Fibroblast of villous mesenchyme (primary cell): ENCODE measurements around the gene MARCKS. TPM values are rescaled to one million over a fixed set of nuclear protein-coding genes. Genes with fewer than 3 reads are reported as not detected.

Source experiments
- DNase-seq: peaks from one replicate; pipeline ENCODE4 v3.0.0-alpha.2; 2010; ENCODE audit warnings: low read depth
- H3K4me3 ChIP-seq: 2 replicates; pipeline ENCODE4 v1.5.1; 2011; ENCODE audit warnings: low read depth, mild to moderate bottlenecking, low read length
- total RNA-seq: library from RNA; depleted of rRNA; stranded (reverse); fragments of >200 nt; gene quantifications from 2 replicates; pipeline ENCODE4 v1.2.3, GENCODE V29; 2012
- TF ChIP-seq, protein P1 (sequence below): IDR thresholded peaks from 2 replicates; pipeline ENCODE4 v1.5.1; 2012; ENCODE audit warnings: low read depth, mild to moderate bottlenecking, low read length; ENCODE audit not compliant: insufficient read depth

Gene MARCKS
- total RNA-seq, 1 donor = 263 TPM

DNA sequence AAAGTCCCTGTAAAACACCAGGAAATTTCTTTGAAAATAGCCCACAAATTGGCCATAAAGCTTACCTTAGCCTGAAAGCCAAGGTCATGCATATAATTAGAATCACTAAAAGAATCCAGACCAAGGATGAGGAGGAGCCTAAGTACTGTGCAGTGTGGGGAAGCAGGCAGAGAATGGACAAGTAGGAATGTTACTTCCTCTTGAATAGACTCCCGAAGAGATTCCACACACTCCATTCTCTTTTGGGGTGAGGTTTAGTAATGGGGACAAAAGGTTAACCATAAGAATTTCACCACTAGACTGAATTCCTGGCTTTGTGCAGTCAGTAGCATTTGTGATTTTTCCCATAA lies 27.5 kb upstream of the MARCKS start:
- H3K4me3 ChIP-seq = no peak overlapping the region
- TF ChIP-seq, protein P1, sequence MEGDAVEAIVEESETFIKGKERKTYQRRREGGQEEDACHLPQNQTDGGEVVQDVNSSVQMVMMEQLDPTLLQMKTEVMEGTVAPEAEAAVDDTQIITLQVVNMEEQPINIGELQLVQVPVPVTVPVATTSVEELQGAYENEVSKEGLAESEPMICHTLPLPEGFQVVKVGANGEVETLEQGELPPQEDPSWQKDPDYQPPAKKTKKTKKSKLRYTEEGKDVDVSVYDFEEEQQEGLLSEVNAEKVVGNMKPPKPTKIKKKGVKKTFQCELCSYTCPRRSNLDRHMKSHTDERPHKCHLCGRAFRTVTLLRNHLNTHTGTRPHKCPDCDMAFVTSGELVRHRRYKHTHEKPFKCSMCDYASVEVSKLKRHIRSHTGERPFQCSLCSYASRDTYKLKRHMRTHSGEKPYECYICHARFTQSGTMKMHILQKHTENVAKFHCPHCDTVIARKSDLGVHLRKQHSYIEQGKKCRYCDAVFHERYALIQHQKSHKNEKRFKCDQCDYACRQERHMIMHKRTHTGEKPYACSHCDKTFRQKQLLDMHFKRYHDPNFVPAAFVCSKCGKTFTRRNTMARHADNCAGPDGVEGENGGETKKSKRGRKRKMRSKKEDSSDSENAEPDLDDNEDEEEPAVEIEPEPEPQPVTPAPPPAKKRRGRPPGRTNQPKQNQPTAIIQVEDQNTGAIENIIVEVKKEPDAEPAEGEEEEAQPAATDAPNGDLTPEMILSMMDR = no peak
- DNase-seq = peak; percentile 38

DNA sequence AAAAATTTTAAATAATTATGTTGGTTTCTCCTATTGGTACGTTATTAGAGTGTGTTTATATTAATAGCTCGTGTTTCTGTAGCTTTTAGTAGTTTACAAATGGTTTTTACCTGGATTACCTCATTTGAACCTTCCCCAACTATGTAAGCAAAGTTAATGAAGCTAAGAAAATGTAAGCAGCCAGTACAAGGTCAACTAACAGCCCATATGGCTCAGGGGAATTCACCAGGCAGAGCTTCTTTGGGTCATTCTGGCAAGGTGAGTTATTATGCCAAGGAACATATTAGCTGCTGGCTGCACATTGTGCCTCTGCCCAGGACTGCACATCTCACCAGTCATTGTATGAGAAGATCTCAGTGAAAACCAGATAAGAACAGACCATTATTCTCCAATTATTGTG lies 27.0 kb upstream of the MARCKS start:
- DNase-seq = no peak
- TF ChIP-seq, protein P1 = no peak
- H3K4me3 ChIP-seq = no peak overlapping the region

DNA sequence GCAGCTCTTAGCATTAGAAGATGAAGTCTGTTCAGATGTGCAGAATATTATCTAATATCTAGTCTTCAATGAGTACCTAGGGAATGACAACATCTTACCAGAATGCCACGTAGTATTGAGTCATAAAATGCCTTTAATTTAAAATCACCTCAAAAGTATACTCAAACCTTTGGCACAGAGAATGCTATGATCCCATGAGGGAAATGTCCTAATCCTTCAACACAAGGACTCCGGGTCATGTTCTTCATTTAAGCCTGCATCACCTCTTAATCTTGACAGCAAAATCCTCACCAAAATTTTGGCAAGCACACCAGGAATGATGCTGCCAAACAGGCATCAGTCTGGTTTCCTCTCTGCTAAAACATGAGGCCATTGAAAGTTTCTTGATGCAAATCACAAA lies 23.6 kb upstream of the MARCKS start:
- peak; percentile 53 for DNase-seq

DNA sequence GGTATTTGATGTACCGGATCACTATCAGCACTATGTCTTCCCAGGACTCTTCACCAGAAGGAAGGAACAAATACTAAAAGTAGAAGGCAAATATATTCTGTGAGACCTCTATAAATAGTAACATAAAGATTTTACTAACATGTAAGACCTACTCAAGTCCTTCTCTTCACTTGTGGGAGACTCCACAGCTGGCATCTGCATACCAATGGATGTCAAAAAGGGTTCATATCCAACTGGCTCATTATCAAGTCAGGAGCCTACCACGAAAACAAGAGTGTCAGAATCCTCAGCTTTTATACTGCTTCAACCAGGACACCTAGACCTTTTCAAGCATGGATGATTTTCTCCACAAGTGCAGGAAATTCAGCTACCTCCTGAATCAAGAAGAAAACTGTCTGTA lies 20.0 kb upstream of the MARCKS start:
- no peak overlapping the region for H3K4me3 ChIP-seq
- TF ChIP-seq, protein P1 = no peak
- no peak for DNase-seq

More for the DNA sequence above, 23.6 kb upstream of the MARCKS start:
- TF ChIP-seq, protein P1 = no peak
- H3K4me3 ChIP-seq = no peak overlapping the region

DNA sequence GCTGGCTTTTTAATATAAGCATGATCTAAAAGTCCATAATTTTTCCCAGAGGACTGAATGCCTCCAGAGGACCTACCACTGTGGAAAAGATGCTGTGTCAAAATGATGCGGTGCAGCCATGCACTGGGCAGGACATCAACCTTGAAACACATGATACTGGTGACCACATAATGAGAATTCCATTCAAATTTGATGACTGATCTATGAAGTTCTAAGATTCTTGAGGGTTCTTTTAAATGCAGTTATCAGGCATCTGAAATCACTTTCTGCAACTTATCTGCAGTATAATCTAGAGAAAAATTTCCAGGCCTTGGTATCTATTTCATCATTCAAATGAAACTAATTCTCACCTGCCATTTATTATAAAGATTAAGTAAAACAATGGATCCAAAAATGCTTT lies 15.0 kb upstream of the MARCKS start:
- TF ChIP-seq, protein P1 = no peak
- H3K4me3 ChIP-seq = no peak overlapping the region
- peak; percentile 28 for DNase-seq

DNA sequence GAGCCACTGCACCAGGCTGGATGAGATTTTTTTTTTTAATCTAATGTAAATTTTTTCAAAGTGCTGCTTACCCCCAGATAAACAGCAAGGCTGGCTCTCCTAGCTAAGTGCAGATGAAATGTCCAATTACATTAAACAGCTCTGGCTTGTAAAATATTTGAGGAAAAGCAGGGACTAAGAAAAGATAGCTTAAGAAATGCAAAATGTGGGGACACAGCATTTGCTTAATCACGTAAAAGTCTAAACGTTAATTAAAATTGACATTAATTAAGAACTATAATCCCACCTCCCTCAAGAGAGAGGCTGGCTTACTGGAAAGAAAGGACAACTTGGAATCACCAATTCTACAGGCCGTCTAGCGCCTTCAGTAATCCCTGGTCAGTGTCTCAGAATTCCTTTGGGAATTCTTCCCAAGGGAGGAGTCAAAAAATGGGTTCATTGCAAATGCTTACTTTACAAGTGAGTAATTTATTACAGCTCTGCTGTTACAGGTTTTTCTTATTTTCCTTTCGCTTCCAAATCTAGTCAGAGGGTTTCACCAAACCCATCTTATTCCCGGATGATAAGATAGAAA lies 13.6 kb upstream of the MARCKS start:
- TF ChIP-seq, protein P1 = no peak
- no peak overlapping the region for H3K4me3 ChIP-seq
- peak; percentile 85 for DNase-seq

DNA sequence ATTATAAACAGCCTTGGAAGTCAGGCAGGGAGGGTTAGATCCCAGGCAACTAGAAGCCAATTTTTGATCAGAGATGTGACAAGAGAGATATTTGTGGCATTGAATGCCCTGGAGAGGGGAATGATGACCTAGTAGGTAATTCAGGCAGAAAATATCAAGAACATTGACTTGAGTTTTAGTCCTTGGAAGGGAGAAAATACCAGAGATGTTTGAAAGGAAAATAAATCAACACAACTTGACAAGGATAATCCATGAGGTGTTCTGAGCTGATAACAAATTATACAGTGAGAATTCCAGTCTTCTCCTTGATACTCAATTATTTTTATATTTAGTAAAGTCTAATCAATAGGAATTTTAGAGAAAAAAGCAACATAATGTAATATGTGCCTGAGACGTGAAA lies 10.6 kb upstream of the MARCKS start:
- DNase-seq = no peak
- H3K4me3 ChIP-seq = no peak overlapping the region
- TF ChIP-seq, protein P1 = no peak
